Left ventricle myocardium inferior (tissue), 1 donor: Measurements from ENCODE around the gene FBXW11. TPM values are rescaled to one million over a fixed set of nuclear protein-coding genes. Genes with fewer than 3 reads are reported as not detected.

Experiments used
- DNase-seq: peaks from one replicate; pipeline ENCODE4 v3.0.0-alpha.2; 2020
- H3K27ac ChIP-seq: fragments of 200-600 bp; replicated peaks from 2 replicates; pipeline ENCODE4 v1.8.0; 2021
- H3K27me3 ChIP-seq: fragments of 200-600 bp; 2 replicates; pipeline ENCODE4 v1.8.0; 2021; ENCODE audit warnings: low read depth
- H3K36me3 ChIP-seq: fragments of 200-600 bp; 2 replicates; pipeline ENCODE4 v1.8.0; 2021
- H3K4me1 ChIP-seq: fragments of 200-600 bp; 2 replicates; pipeline ENCODE4 v1.8.0; 2021
- H3K4me3 ChIP-seq: fragments of 200-600 bp; 2 replicates; pipeline ENCODE4 v1.8.0; 2021; ENCODE audit warnings: mild to moderate bottlenecking, moderate library complexity
- H3K9me3 ChIP-seq: fragments of 200-600 bp; replicated peaks from 2 replicates; pipeline ENCODE4 v1.8.0; 2021
- CTCF ChIP-seq: fragments of 200-600 bp; IDR thresholded peaks from 2 replicates; pipeline ENCODE4 v1.8.0; 2021; ENCODE audit warnings: antibody characterized with exemption, mild to moderate bottlenecking, borderline replicate concordance
- intact Hi-C: fragments of 100-400 bp; cut with micrococcal nuclease; formaldehyde crosslinking; loops from one replicate; pipeline ENCODE4 v1.11.0; 2022
- total RNA-seq: library from RNA; stranded (reverse); fragmentation: NEBNext Ultra II Directional; extraction: Animal tissue kit (Norgen Biotek cat#: 25700); gene quantifications from one replicate; pipeline ENCODE4 v1.2.1, GENCODE V29; 2021
- donor health status: DM: no; HTN: yes; CAD: no; lungs with severe emphysema.

FBXW11 gene
- total RNA-seq, 1 donor from 2014 or later = 69.0 TPM

DNA sequence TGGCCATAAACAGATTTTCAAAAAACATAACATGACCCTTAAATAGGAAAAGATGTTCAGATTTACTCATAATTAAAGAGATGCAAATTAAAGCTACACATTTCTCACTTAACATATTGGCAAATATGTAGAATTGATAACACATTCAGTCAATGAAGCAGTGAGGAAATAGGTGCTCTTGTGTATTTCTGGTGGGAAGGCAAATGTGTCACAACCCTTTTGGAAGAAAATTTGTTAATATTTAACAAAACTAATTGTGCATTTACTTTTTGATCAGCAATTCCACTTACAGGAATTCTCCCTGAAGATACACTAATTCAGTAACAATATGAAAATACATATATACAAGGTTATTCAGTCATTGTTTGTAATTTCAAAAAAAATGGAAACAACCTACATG is 68.1 kb downstream of the FBXW11 start:
- Histone ChIP-seq H3K27me3 (no peaks in the 10 kb centered on the region), H3K9me3 (peaks cover 21% of the 10 kb centered on the region), H3K4me1 (peaks cover 28% of the 10 kb centered on the region), H3K4me3 (no peak overlapping the region), H3K27ac (no peak overlapping the region), H3K36me3 (no peaks in the 10 kb centered on the region)
- no peak for TF ChIP-seq CTCF
- intact Hi-C loops = no loop called here
- DNase-seq = no peak

DNA sequence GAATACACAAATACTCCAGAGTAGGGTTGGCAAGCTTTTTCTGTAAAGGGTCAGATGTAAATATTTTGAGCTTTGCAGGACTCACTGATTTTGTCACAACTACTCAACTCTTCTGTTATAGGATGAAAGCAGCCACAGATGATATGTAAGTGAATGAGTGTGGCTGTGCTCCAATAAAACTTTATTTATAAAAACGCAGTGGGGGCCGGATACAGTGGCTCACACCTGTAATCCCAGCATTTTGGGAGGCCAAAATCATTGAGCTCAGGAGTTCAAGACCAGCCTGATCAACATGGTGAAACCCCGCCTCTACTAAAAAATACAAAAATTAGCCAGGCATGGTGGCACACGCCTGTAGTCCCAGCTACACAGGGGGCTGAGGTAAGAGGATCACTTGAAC is 69.1 kb downstream of the FBXW11 start:
- Histone ChIP-seq H3K4me3 (no peak overlapping the region), H3K27ac (no peak overlapping the region), H3K9me3 (peaks cover 21% of the 10 kb centered on the region), H3K36me3 (no peaks in the 10 kb centered on the region), H3K4me1 (peaks cover 18% of the 10 kb centered on the region), H3K27me3 (no peaks in the 10 kb centered on the region)
- DNase-seq = no peak
- no peak for TF ChIP-seq CTCF
- intact Hi-C loops = no loop called here

DNA sequence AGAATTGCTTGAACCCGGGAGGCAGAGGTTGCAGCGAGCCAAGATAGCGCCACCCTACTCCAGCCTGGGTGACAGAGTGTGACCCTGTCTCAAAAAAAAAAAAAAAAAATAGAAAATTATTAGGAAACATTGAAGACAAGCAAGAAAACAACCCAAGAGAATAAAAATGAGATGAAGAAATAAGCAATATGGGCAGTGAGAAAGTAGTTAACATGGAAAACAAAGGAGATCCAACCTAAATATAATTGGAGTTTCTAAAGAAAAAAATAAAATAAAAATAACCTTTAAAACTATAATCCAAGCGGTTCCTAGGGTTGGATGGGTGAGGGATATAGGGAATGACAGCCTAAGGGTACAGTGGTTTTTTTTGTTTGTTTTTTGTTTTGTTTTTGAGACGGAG is 71.9 kb downstream of the FBXW11 start:
- H3K27ac ChIP-seq = no peak overlapping the region
- no peak overlapping the region for H3K4me3 ChIP-seq
- no peaks in the 10 kb centered on the region for H3K36me3 ChIP-seq
- no peak for DNase-seq
- intact Hi-C loops = no loop called here
- no peaks in the 10 kb centered on the region for H3K4me1 ChIP-seq
- peaks cover 29% of the 10 kb centered on the region for H3K9me3 ChIP-seq
- H3K27me3 ChIP-seq = no peaks in the 10 kb centered on the region
- no peak for TF ChIP-seq CTCF

DNA sequence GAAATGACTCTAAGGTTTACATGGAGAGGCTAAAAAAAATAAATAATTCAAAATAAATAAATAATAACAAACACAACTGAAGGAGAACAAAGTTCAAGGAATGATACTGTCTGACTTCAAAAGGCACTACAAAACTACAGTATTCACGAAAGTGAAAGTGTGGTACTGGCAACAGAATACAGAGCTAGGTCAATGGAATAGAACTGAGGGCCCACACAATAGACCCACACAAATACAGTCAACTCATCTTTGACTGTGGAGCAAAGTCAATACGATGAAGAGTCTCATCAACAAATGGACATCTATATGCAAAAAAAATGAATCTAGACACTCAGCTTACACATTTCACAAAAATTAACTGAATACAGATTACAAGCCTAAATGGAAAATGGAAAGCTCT is 75.3 kb downstream of the FBXW11 start:
- TF ChIP-seq CTCF = no peak
- intact Hi-C loops = no loop called here

DNA sequence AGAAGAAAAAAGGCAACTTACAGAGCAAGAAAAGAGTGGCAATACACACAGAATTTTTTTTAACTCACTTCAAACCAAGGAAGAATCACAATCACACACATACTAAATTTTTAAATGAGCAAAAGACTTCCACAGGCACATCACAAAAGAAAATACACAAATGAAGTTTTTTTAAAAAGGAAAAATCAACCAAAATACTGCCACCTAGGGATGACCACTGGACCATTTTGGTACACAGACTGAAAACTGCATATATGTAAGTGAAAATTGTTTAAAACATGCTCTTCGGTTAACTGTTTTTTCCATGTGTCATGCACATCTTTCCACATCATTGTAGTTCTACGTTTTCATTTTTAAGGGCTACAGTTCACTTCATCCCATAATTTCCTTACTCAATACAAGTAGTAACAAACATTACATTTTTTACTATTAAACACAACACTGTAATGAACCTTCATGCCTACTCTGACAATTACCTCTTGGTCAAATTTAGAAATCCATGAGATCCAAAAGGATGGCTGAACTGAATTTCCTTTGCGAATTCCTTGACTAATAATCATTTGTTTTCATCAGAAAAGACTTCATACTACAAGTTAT is 79.0 kb downstream of the FBXW11 start:
- TF ChIP-seq CTCF = no peak
- DNase-seq = no peak
- H3K27ac ChIP-seq = no peak overlapping the region
- intact Hi-C loops = no loop called here
- no peak overlapping the region for H3K4me3 ChIP-seq
- peaks cover 10% of the 10 kb centered on the region for H3K4me1 ChIP-seq
- no peaks in the 10 kb centered on the region for H3K36me3 ChIP-seq
- H3K27me3 ChIP-seq = no peaks in the 10 kb centered on the region
- peaks cover 18% of the 10 kb centered on the region for H3K9me3 ChIP-seq

More for the DNA sequence above, 75.3 kb downstream of the FBXW11 start:
- DNase-seq = no peak
- H3K27me3 ChIP-seq = no peaks in the 10 kb centered on the region
- no peak overlapping the region for H3K27ac ChIP-seq
- no peak overlapping the region for H3K4me3 ChIP-seq
- no peaks in the 10 kb centered on the region for H3K36me3 ChIP-seq
- H3K9me3 ChIP-seq = peaks cover 29% of the 10 kb centered on the region
- peaks cover 6% of the 10 kb centered on the region for H3K4me1 ChIP-seq
